HCT116 (cell line): ENCODE measurements around the gene CSRP3. TPM values are rescaled to one million over a fixed set of nuclear protein-coding genes. Genes with fewer than 3 reads are reported as not detected.

ENCODE experiments used
- ATAC-seq: fragments of 200-7000 bp; cut with Tn5 transposase; 2 replicates; pipeline ENCODE4 v1.9.1; 2020; ENCODE audit warnings: mild to moderate bottlenecking, moderate library complexity
- BruUV-seq: library from RNA; stranded (reverse); fragments of 400-500 nt; replicated peaks from 2 replicates; lab custom pipeline; 2021; lab: Mats Ljungman, UMichigan
- CTCF ChIA-PET: fragments of 300-600 bp; sonication (Branson Sonifier 250); formaldehyde crosslinking; loops from one replicate; lab custom pipeline; 2021; ENCODE audit warnings: antibody characterized with exemption; lab: Charles Lee
- POLR2A ChIA-PET: fragments of 300-600, 350-600 bp; sonication (Branson Sonifier 250); formaldehyde crosslinking; loops from one replicate; lab custom pipeline; 2021; ENCODE audit warnings: antibody characterized with exemption; lab: Charles Lee
- RAD21 ChIA-PET, 2 experiments: fragments of 300-600 bp; sonication (Branson Sonifier 250); formaldehyde crosslinking; loops; one replicate each; lab custom pipeline; 2023; ENCODE audit warnings: low total read pairs in 2 of 2; ENCODE audit not compliant: uncharacterized antibody in 2 of 2, unreplicated experiment in 2 of 2, low non-redundant PET in 1 of 2; lab: Charles Lee
- DNase-seq: peaks from one replicate; pipeline ENCODE4 v3.0.0-alpha.2; 2010; ENCODE audit warnings: low read depth, low spot score
- H2AFZ ChIP-seq: fragments of 200-600 bp; shearing (Covaris generic), sonication (generic); 2 replicates; pipeline ENCODE4 v1.6.1; 2017; ENCODE audit warnings: low read depth, mixed run types, mixed read lengths, antibody characterized with exemption, low read length; ENCODE audit not compliant: poor library complexity, severe bottlenecking
- H3K27ac ChIP-seq: 2 replicates; pipeline ENCODE4 v1.5.1; 2012; ENCODE audit warnings: low read depth, low read length
- H3K27me3 ChIP-seq: fragments of 200-600 bp; sonication (generic); 2 replicates; pipeline ENCODE4 v1.6.1; 2016; ENCODE audit warnings: mixed run types, low read length, mixed read lengths; ENCODE audit not compliant: insufficient read depth
- H3K36me3 ChIP-seq, 2 experiments: fragments of 200-500 bp in 1 of 2; fragments of 200-600 bp in 1 of 2; sonication (Bioruptor generic) in 1 of 2; sonication (generic) in 1 of 2; 2 replicates each; pipeline versions ENCODE4 v1.5.1 to v1.6.1; 2014 to 2016; ENCODE audit warnings: low read length in 2 of 2, inconsistent platforms in 1 of 2, mixed read lengths in 1 of 2, mixed run types in 1 of 2; ENCODE audit not compliant: insufficient read depth in 2 of 2, control insufficient read depth in 1 of 2
- H3K4me1 ChIP-seq, 2 experiments: fragments of 200-600 bp in 1 of 2; sonication (generic) in 1 of 2; 2 replicates each; pipeline versions ENCODE4 v1.5.1 to v1.6.1; 2012 to 2017; ENCODE audit warnings: low read length in 2 of 2, inconsistent platforms in 1 of 2, mild to moderate bottlenecking in 1 of 2, mixed read lengths in 1 of 2, mixed run types in 1 of 2, moderate library complexity in 1 of 2; ENCODE audit not compliant: insufficient read depth in 2 of 2, control insufficient read depth in 1 of 2
- H3K4me2 ChIP-seq: fragments of 200-600 bp; sonication (generic); 2 replicates; pipeline ENCODE4 v1.6.1; 2017; ENCODE audit warnings: mixed run types, low read length, mixed read lengths
- H3K4me3 ChIP-seq, 2 experiments: fragments of 200-600 bp in 1 of 2; sonication (generic) in 1 of 2; replicated peaks in 1 of 2; 2 replicates each; pipeline ENCODE4 v1.5.1; 2011 to 2016; ENCODE audit warnings: low read length in 2 of 2, control low read depth in 1 of 2, low read depth in 1 of 2, mild to moderate bottlenecking in 1 of 2, mixed read lengths in 1 of 2, mixed run types in 1 of 2
- H3K79me2 ChIP-seq: fragments of 200-600 bp; sonication (generic); 2 replicates; pipeline ENCODE4 v1.6.1; 2017; ENCODE audit warnings: mild to moderate bottlenecking, mixed run types, low read length, moderate library complexity, mixed read lengths; ENCODE audit not compliant: insufficient read depth
- H3K9ac ChIP-seq: fragments of 200-600 bp; sonication (generic); 2 replicates; pipeline ENCODE4 v1.6.1; 2016; ENCODE audit warnings: low read length, mixed read lengths
- H3K9me2 ChIP-seq: fragments of 200-600 bp; sonication (generic), shearing (Covaris generic); 2 replicates; pipeline ENCODE4 v1.6.1; 2017; ENCODE audit warnings: mixed run types, mild to moderate bottlenecking, moderate library complexity; ENCODE audit not compliant: insufficient read depth
- H3K9me3 ChIP-seq, 2 experiments: fragments of 200-500 bp in 1 of 2; fragments of 200-600 bp in 1 of 2; sonication (Bioruptor generic) in 1 of 2; sonication (generic) in 1 of 2; 2 replicates each; pipeline ENCODE4 v1.6.1; 2014 to 2017; ENCODE audit warnings: low read length in 2 of 2, mixed read lengths in 2 of 2, inconsistent platforms in 1 of 2, low read depth in 1 of 2, mild to moderate bottlenecking in 1 of 2, mixed run types in 1 of 2, moderate library complexity in 1 of 2; ENCODE audit not compliant: control insufficient read depth in 1 of 2, insufficient read depth in 1 of 2
- H4K20me1 ChIP-seq: fragments of 200-600 bp; sonication (generic), shearing (Covaris generic); 2 replicates; pipeline ENCODE4 v1.6.1; 2017; ENCODE audit warnings: mixed run types, mild to moderate bottlenecking, moderate library complexity; ENCODE audit not compliant: insufficient read depth
- CBX3 ChIP-seq: IDR thresholded peaks from 2 replicates; pipeline ENCODE4 v1.6.1; 2012; ENCODE audit warnings: low read depth
- CEBPB ChIP-seq: IDR thresholded peaks from 2 replicates; pipeline ENCODE4 v1.6.1; 2012; ENCODE audit warnings: low read depth
- CTCF ChIP-seq, 3 experiments: fragments of 200-600 bp in 1 of 3; sonication (generic) in 1 of 3; IDR thresholded peaks in 2 of 3; conservative IDR thresholded peaks in 1 of 3; 2 replicates each; pipeline ENCODE4 v1.5.1; 2012 to 2017; ENCODE audit warnings: low read depth in 2 of 3, low read length in 2 of 3, antibody characterized with exemption in 1 of 3, borderline replicate concordance in 1 of 3, control low read depth in 1 of 3, mild to moderate bottlenecking in 1 of 3, mixed read lengths in 1 of 3, mixed run types in 1 of 3, moderate library complexity in 1 of 3; ENCODE audit not compliant: insufficient read depth in 1 of 3
- ELF1 ChIP-seq: IDR thresholded peaks from 2 replicates; pipeline ENCODE4 v1.6.1; 2012; ENCODE audit warnings: low read depth, borderline replicate concordance
- EZH2 ChIP-seq: fragments of 200-600 bp; sonication (generic); IDR thresholded peaks from 2 replicates; pipeline ENCODE4 v1.6.1; 2017; ENCODE audit warnings: antibody characterized with exemption, mixed run types
- EZH2phosphoT487 ChIP-seq: fragments of 200-600 bp; IDR thresholded peaks from 2 replicates; pipeline ENCODE4 v1.6.1; 2018; ENCODE audit warnings: antibody characterized with exemption, borderline replicate concordance
- FOSL1 ChIP-seq: IDR thresholded peaks from 2 replicates; pipeline ENCODE4 v1.6.1; 2012; ENCODE audit warnings: low read depth
- MAX ChIP-seq: IDR thresholded peaks from 2 replicates; pipeline ENCODE4 v1.6.1; 2012
- RAD21 ChIP-seq: IDR thresholded peaks from 2 replicates; pipeline ENCODE4 v1.6.1; 2012; ENCODE audit warnings: low read depth, mild to moderate bottlenecking
- SIN3A ChIP-seq: IDR thresholded peaks from 2 replicates; pipeline ENCODE4 v1.6.1; 2012; ENCODE audit warnings: low read depth
- SRF ChIP-seq: IDR thresholded peaks from 2 replicates; pipeline ENCODE4 v1.6.1; 2012; ENCODE audit warnings: low read depth
- TCF7L2 ChIP-seq: IDR thresholded peaks from 2 replicates; pipeline ENCODE4 v1.7.0; 2011; ENCODE audit warnings: borderline replicate concordance, inconsistent platforms; ENCODE audit not compliant: insufficient read depth, insufficient read length; ENCODE audit errors: extremely low read depth
- YY1 ChIP-seq: IDR thresholded peaks from 2 replicates; pipeline ENCODE4 v1.6.1; 2011; ENCODE audit warnings: low read length, low read depth, moderate library complexity, mild to moderate bottlenecking; ENCODE audit not compliant: insufficient replicate concordance; ENCODE audit errors: extremely low read depth
- ZNF274 ChIP-seq: fragments of 200-500 bp; sonication (Bioruptor generic); IDR thresholded peaks from 2 replicates; pipeline ENCODE4 v1.6.1; 2014; ENCODE audit warnings: mild to moderate bottlenecking, low read depth, low read length, inconsistent platforms
- intact Hi-C: fragments of 100-400 bp; cut with micrococcal nuclease; formaldehyde crosslinking; loops from 2 replicates; pipeline ENCODE4 v1.10.0; 2022
- total RNA-seq: library from RNA; stranded (reverse); gene quantifications from one replicate; pipeline ENCODE4 v1.2.1, GENCODE V29; 2021; ENCODE audit not compliant: unreplicated experiment
- TF ChIP-seq, protein P1 (sequence below): IDR thresholded peaks from 2 replicates; pipeline ENCODE4 v1.6.1; 2011; ENCODE audit warnings: mild to moderate bottlenecking, low read length, moderate library complexity; ENCODE audit not compliant: insufficient replicate concordance; ENCODE audit errors: extremely low read depth
- TF ChIP-seq, protein P2 (sequence below): IDR thresholded peaks from 2 replicates; pipeline ENCODE4 v1.6.1; 2012

The CSRP3 gene
- total RNA-seq, 1 experiment from 2014 or later: not detected

- ChIA-PET RAD21 (interaction anchor here in 1 of 2 experiments (0.7 kb wide), 1 partner anchor 56 kb away, joined by 4 read pairs; no protein-coding TSS in a partner anchor), POLR2A (no interaction called here), CTCF (no interaction called here)
- ATAC-seq: 0 out of 2 replicates have a peak, but pooled peaks have one; percentile 34
- no peak overlapping the region for H3K4me2 ChIP-seq
- peaks cover 26% of the 10 kb centered on the region for H3K27me3 ChIP-seq
- no peak overlapping the region for H2AFZ ChIP-seq
- H3K4me1 ChIP-seq: peaks cover 0 to 2% of the 10 kb centered on the region in 2 experiments; a peak in 1 of 4 replicates
- no peak overlapping the region for H3K27ac ChIP-seq
- no peak overlapping the region for H3K4me3 ChIP-seq
- no peaks in the 10 kb centered on the region for H3K9me2 ChIP-seq
- no TSS peak for BruUV-seq
- H3K9ac ChIP-seq: no peak overlapping the region
- no peaks in the 10 kb centered on the region for H3K79me2 ChIP-seq
- no peaks in the 10 kb centered on the region for H3K9me3 ChIP-seq
- no peak for DNase-seq
- intact Hi-C loops: no loop called here
- TF ChIP-seq, protein P1, sequence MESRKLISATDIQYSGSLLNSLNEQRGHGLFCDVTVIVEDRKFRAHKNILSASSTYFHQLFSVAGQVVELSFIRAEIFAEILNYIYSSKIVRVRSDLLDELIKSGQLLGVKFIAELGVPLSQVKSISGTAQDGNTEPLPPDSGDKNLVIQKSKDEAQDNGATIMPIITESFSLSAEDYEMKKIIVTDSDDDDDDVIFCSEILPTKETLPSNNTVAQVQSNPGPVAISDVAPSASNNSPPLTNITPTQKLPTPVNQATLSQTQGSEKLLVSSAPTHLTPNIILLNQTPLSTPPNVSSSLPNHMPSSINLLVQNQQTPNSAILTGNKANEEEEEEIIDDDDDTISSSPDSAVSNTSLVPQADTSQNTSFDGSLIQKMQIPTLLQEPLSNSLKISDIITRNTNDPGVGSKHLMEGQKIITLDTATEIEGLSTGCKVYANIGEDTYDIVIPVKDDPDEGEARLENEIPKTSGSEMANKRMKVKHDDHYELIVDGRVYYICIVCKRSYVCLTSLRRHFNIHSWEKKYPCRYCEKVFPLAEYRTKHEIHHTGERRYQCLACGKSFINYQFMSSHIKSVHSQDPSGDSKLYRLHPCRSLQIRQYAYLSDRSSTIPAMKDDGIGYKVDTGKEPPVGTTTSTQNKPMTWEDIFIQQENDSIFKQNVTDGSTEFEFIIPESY: no peak
- TF ChIP-seq CBX3: no peak
- TF ChIP-seq MAX: no peak
- TF ChIP-seq CTCF (IDR thresholded peaks at IDR 0.05 in 2 of 3, conservative IDR thresholded peaks at IDR 0.05 in 1 of 3; ENCODE audit: borderline replicate concordance in 1 of 3, insufficient read depth in 1 of 3, low read depth in 2 of 3, low read length in 2 of 3): no peak
- TF ChIP-seq, protein P2, sequence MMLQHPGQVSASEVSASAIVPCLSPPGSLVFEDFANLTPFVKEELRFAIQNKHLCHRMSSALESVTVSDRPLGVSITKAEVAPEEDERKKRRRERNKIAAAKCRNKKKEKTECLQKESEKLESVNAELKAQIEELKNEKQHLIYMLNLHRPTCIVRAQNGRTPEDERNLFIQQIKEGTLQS: no peak
- no peak for TF ChIP-seq ELF1
- TF ChIP-seq EZH2: no peak
- no peak for TF ChIP-seq FOSL1
- no peak for TF ChIP-seq SIN3A
- no peak for TF ChIP-seq RAD21
- no peak for TF ChIP-seq SRF
- TF ChIP-seq EZH2phosphoT487: no peak
- no peak for TF ChIP-seq YY1
- no peak for TF ChIP-seq ZNF274
- TF ChIP-seq TCF7L2: no peak
- TF ChIP-seq CEBPB: no peak
- H3K36me3 ChIP-seq: no peaks in the 10 kb centered on the region
- H4K20me1 ChIP-seq: no peaks in the 10 kb centered on the region
These were observed 8.0 kb upstream of the CSRP3 start for GRCh38 chr11:19209617-19210370.
